ENCODE measurements around the gene ING4. TPM values are rescaled to one million over a fixed set of nuclear protein-coding genes. Genes with fewer than 3 reads are reported as not detected.
A peak's percentile ranks its signal among the peaks of the same experiment; 100 is the strongest.

ING4 gene
- total RNA-seq, 1 donor from 2014 or later = 15.3 TPM

GRCh38 chr12:6672143-6672542 is 9.2 kb upstream of the ING4 start:
- DNase-seq (ENCODE audit: low read depth) = no peak
- no peak for TF ChIP-seq CTCF (IDR thresholded peaks at IDR 0.05; ENCODE audit: insufficient read depth, low read length, severe bottlenecking)
- H3K27me3 ChIP-seq (ENCODE audit: control insufficient read depth, insufficient read depth, low read length) = no peaks in the 10 kb centered on the region
- no peak for FAIRE-seq
- H3K36me3 ChIP-seq (ENCODE audit: control insufficient read depth, insufficient read depth, low read length) = peaks cover 37% of the 10 kb centered on the region
- H3K4me3 ChIP-seq (ENCODE audit: low read depth, low read length) = no peak overlapping the region

DNA sequence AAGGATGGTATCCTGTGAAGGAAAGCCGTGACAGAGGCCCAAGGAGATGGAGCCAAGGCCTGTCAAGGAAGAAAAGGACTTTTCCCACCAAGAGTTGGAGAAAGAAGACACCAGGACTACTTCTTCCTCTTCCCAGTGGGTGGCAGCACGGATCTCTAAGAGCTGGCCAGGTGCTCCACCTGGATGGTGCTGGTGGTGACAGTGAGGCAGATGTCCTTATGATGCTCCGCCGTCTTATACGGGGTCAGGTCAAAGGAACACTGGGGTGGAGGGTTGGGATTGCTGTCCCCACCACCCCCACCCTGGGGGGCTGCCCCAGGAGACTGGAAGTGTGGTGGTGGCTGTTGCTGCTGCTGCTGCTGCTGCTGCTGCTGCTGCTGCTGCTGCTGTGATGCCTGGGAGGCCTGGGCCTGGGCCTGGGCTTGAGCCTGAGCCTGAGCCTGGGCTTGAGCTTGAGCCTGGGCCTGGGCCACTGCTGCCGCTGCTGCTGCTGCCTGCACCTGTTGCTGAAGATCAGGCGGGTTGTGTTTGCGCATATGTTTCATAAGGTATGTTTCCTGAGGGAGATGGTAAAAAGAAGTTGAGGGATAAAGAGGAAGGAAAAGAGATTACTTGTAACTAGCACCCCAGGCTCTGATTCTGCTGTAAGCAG is 4.8 kb upstream of the ING4 start:
- peak; percentile 10 for DNase-seq (ENCODE audit: low read depth)
- no peak for FAIRE-seq

DNA sequence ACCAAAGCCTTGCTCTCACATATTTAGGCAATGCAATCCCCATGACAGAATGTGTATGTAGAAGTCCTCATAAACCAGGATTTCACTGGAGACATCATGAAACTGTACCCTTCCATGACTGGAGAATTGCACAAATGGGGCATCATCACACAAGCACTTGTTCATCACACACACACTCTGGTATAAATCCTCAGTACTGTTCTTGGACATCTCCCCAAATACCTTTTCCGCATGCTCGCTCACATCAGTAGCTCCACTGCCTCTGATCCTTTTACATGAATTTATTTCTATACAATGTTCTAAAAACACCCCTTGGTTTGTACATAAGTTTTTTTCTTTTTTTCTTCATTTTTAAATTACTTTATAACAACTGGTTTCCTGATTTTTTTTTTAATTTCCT is 3.3 kb upstream of the ING4 start:
- DNase-seq (ENCODE audit: low read depth) (no peak), FAIRE-seq (no peak)
- Histone ChIP-seq H3K27me3 (ENCODE audit: control insufficient read depth, insufficient read depth, low read length) (no peaks in the 10 kb centered on the region), H3K36me3 (ENCODE audit: control insufficient read depth, insufficient read depth, low read length) (peaks cover 18% of the 10 kb centered on the region), H3K4me3 (ENCODE audit: low read depth, low read length) (no peak overlapping the region)
- TF ChIP-seq CTCF (IDR thresholded peaks at IDR 0.05; ENCODE audit: insufficient read depth, low read length, severe bottlenecking) = no peak

More for the DNA sequence above, 4.8 kb upstream of the ING4 start:
- Histone ChIP-seq H3K36me3 (ENCODE audit: control insufficient read depth, insufficient read depth, low read length) (peaks cover 27% of the 10 kb centered on the region), H3K4me3 (ENCODE audit: low read depth, low read length) (no peak overlapping the region), H3K27me3 (ENCODE audit: control insufficient read depth, insufficient read depth, low read length) (no peaks in the 10 kb centered on the region)
- TF ChIP-seq CTCF (IDR thresholded peaks at IDR 0.05; ENCODE audit: insufficient read depth, low read length, severe bottlenecking) = peak; percentile 49

GRCh38 chr12:6664902-6665301 is 2.0 kb upstream of the ING4 start:
- no peaks in the 10 kb centered on the region for H3K27me3 ChIP-seq (ENCODE audit: control insufficient read depth, insufficient read depth, low read length)
- no peak for FAIRE-seq
- H3K4me3 ChIP-seq (ENCODE audit: low read depth, low read length) = no peak overlapping the region
- no peak for TF ChIP-seq CTCF (IDR thresholded peaks at IDR 0.05; ENCODE audit: insufficient read depth, low read length, severe bottlenecking)
- peak; percentile 15 for DNase-seq (ENCODE audit: low read depth)
- H3K36me3 ChIP-seq (ENCODE audit: control insufficient read depth, insufficient read depth, low read length) = peaks cover 13% of the 10 kb centered on the region

DNA sequence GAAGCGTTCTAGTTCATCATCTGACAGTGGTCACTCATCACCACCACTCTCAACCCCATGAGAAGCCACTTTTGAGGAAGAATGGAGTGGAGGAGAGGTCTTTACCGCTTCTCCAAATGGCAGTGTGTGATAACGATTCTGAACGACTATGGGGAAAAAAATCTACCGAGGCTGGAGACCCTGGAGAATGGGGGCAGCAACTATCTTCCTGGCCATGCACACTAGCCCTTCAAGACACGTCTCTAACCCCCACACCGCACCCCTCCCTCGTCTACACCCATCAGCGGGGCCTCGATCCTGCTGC is 365 bp downstream of the ING4 start:
- peak overlapping the region; percentile 68 for H3K4me3 ChIP-seq (ENCODE audit: low read depth, low read length)
- no peak for DNase-seq (ENCODE audit: low read depth)
- no peak for FAIRE-seq
- H3K36me3 ChIP-seq (ENCODE audit: control insufficient read depth, insufficient read depth, low read length) = peaks cover 8% of the 10 kb centered on the region
- no peak for TF ChIP-seq CTCF (IDR thresholded peaks at IDR 0.05; ENCODE audit: insufficient read depth, low read length, severe bottlenecking)
- no peaks in the 10 kb centered on the region for H3K27me3 ChIP-seq (ENCODE audit: control insufficient read depth, insufficient read depth, low read length)

DNA sequence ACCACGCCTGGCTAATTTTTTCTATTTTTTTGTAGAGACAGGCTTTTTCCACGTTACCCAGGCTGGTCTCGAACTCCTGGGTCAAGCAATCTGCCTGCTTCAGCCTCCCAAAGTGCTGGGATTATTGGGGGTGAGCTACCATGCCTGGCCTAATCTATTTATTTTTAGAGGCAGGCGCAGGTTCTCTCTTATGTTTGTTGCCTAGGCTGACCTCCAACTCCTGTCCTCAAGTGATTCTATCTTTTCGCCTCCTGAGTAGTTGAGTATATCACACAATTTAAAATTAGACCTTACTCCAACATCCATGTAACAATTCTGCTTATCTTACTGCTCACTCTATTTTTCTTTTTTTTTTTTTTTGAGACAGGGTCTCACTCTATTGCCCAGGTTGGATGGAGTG is 8.9 kb downstream of the ING4 start:
- DNase-seq (ENCODE audit: low read depth) (no peak), FAIRE-seq (no peak)
- Histone ChIP-seq H3K36me3 (ENCODE audit: control insufficient read depth, insufficient read depth, low read length) (peaks cover 21% of the 10 kb centered on the region), H3K4me3 (ENCODE audit: low read depth, low read length) (no peak overlapping the region), H3K27me3 (ENCODE audit: control insufficient read depth, insufficient read depth, low read length) (no peaks in the 10 kb centered on the region)
- no peak for TF ChIP-seq CTCF (IDR thresholded peaks at IDR 0.05; ENCODE audit: insufficient read depth, low read length, severe bottlenecking)

Measured in bronchial epithelial cell (primary cell).